CD8-positive, alpha-beta memory T cell (primary cell): Measurements from ENCODE around the gene REM2. TPM values are rescaled to one million over a fixed set of nuclear protein-coding genes. Genes with fewer than 3 reads are reported as not detected.
"Not testable (repeated sequence)": the region's sequence is repeated elsewhere in the genome, so short reads cannot be mapped to it uniquely, and the experiment has no call there.

Source experiments
- CTCF ChIA-PET: fragments of 350-600 bp; sonication (Branson Sonifier 250); formaldehyde crosslinking; loops from one replicate; lab custom pipeline; 2021; ENCODE audit warnings: antibody characterized with exemption; lab: Charles Lee
- POLR2A ChIA-PET: fragments of 350-600 bp; sonication (Branson Sonifier 250); formaldehyde crosslinking; loops from one replicate; lab custom pipeline; 2021; ENCODE audit warnings: antibody characterized with exemption; lab: Charles Lee
- DNase-seq, 5 donors: peaks; one replicate each; pipeline versions ENCODE4 v3.0.0 to v3.0.0-alpha.2; 2020 to 2022; ENCODE audit warnings: mixed read lengths in 1 of 5
- H3K27ac ChIP-seq: one replicate; pipeline ENCODE4 v1.7.0; 2013; ENCODE audit warnings: low read depth, mild to moderate bottlenecking, low read length, moderate library complexity
- H3K27me3 ChIP-seq: 2 replicates; pipeline ENCODE4 v1.7.0; 2013; ENCODE audit warnings: low read length, mild to moderate bottlenecking; ENCODE audit not compliant: insufficient read depth, poor library complexity, severe bottlenecking
- H3K36me3 ChIP-seq: 2 replicates; pipeline ENCODE4 v1.7.0; 2013; ENCODE audit warnings: mild to moderate bottlenecking, low read length, moderate library complexity; ENCODE audit not compliant: insufficient read depth
- H3K4me1 ChIP-seq: 2 replicates; pipeline ENCODE4 v1.7.0; 2013; ENCODE audit warnings: mild to moderate bottlenecking, low read length, moderate library complexity; ENCODE audit not compliant: insufficient read depth
- H3K4me3 ChIP-seq: 2 replicates; pipeline ENCODE4 v1.7.0; 2013; ENCODE audit warnings: mild to moderate bottlenecking, low read length
- H3K9me3 ChIP-seq: 2 replicates; pipeline ENCODE4 v1.7.0; 2013; ENCODE audit warnings: mild to moderate bottlenecking, low read length
- H3K27ac Mint-ChIP-seq, 8 donors: one replicate each; pipeline ENCODE4 v1.8.0; 2020 to 2021; ENCODE audit warnings: mixed read lengths in 8 of 8, mild to moderate bottlenecking in 6 of 8, inconsistent platforms in 3 of 8, moderate library complexity in 3 of 8
- H3K27me3 Mint-ChIP-seq, 2 donors: one replicate each; pipeline ENCODE4 v1.8.0; 2020 to 2021; ENCODE audit warnings: mixed read lengths in 2 of 2, mild to moderate bottlenecking in 1 of 2, moderate library complexity in 1 of 2
- H3K36me3 Mint-ChIP-seq, 3 donors: one replicate each; pipeline ENCODE4 v1.8.0; 2020 to 2021; ENCODE audit warnings: mixed read lengths in 3 of 3, inconsistent platforms in 1 of 3, mild to moderate bottlenecking in 1 of 3
- H3K4me1 Mint-ChIP-seq, 3 donors: one replicate each; pipeline ENCODE4 v1.8.0; 2020 to 2021; ENCODE audit warnings: mixed read lengths in 3 of 3, inconsistent platforms in 1 of 3, mild to moderate bottlenecking in 1 of 3
- H3K4me3 Mint-ChIP-seq, 7 donors: one replicate each; pipeline ENCODE4 v1.8.0; 2020 to 2021; ENCODE audit warnings: mixed read lengths in 7 of 7, mild to moderate bottlenecking in 6 of 7, moderate library complexity in 4 of 7, inconsistent platforms in 2 of 7
- H3K9me3 Mint-ChIP-seq, 5 donors: one replicate each; pipeline ENCODE4 v1.8.0; 2020 to 2022; ENCODE audit warnings: mixed read lengths in 5 of 5, mild to moderate bottlenecking in 3 of 5, moderate library complexity in 2 of 5, inconsistent platforms in 1 of 5
- polyA plus RNA-seq: library from polyadenylated mRNA; unstranded; fragments of 300-500 nt; fragmentation: Illumina TruSeq; gene quantifications from one replicate; pipeline ENCODE4 v1.2.3, GENCODE V29; 2021
- total RNA-seq, 2 experiments: library from RNA; stranded (reverse); gene quantifications; one replicate each; pipeline ENCODE4 v1.2.3, GENCODE V29; 2021

REM2 gene
- total and polyA plus RNA-seq, 3 experiments from 2014 or later, result 0.33 to 1.0 (median 0.33) TPM

DNA sequence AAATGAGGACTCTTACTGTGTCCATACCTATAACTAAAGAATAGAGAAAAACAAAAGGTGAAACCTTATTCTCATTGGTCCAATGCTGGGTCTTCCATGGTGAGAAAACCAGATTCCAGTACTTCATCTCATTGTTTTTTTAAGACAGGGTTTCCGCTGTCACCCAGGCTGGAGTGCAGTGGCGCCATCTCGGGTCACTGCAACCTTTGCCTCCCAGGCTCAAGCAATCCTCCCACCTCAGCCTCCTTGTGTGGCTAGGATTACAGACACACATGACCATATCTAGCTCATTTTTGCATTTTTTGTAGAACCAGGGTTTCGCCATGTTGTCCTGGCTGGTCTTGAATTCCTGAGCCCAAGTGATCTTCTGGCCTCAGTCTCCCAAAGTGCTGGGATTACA is 22.6 kb downstream of the REM2 start:
- Mint-ChIP-seq H3K4me1 (peaks cover 8 to 11% (median 10%) of the 10 kb centered on the region in 3 donors), H3K27ac (no peak overlapping the region), H3K27me3 (no peaks in the 10 kb centered on the region), H3K4me3 (no peak overlapping the region), H3K9me3 (no peaks in the 10 kb centered on the region), H3K36me3 (peaks cover 26 to 84% (median 34%) of the 10 kb centered on the region in 3 donors)
- H3K9me3 ChIP-seq, result no peaks in the 10 kb centered on the region
- POLR2A ChIA-PET, result no interaction called here
- H3K4me1 ChIP-seq, result peaks cover 4% of the 10 kb centered on the region
- no peak overlapping the region for H3K27ac ChIP-seq
- DNase-seq, result no peak
- H3K36me3 ChIP-seq, result peaks cover 63% of the 10 kb centered on the region
- no peaks in the 10 kb centered on the region for H3K27me3 ChIP-seq
- no peak overlapping the region for H3K4me3 ChIP-seq
- CTCF ChIA-PET, result interaction anchor here (0.9 to 1.1 kb wide), 3 partner anchors 24 to 83 kb away, joined by 3 to 4 read pairs (median 3); partner anchors contain the start of gene PRMT5

DNA sequence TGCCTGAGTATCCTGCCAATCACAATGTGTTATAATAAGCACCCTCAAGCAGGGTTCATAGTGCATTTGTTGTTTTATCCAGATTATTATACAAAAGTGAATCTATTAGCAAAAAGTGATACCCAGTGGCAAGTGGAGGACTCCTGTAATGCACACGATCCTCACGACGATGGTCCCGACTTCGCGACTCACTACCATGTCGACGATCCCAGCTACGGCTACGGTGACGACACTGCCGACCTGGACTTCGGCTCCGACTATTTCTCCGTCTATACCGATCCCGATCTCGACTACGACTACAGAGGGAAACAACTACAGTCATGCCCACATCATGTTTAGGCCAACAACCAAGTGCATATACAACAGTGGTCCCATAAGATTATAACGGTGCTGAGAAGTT is 23.1 kb downstream of the REM2 start:
- Mint-ChIP-seq H3K4me1 (peaks cover 7 to 12% (median 10%) of the 10 kb centered on the region in 3 donors), H3K36me3 (peaks cover 26 to 84% (median 34%) of the 10 kb centered on the region in 3 donors), H3K4me3 (no peak overlapping the region), H3K27ac (peak overlapping the region in 1 of 8 donors; percentile 25), H3K27me3 (no peaks in the 10 kb centered on the region), H3K9me3 (no peaks in the 10 kb centered on the region)
- Histone ChIP-seq H3K36me3 (peaks cover 61% of the 10 kb centered on the region), H3K4me3 (no peak overlapping the region), H3K4me1 (no peaks in the 10 kb centered on the region), H3K27me3 (no peaks in the 10 kb centered on the region), H3K27ac (no peak overlapping the region), H3K9me3 (no peaks in the 10 kb centered on the region)
- DNase-seq, result no peak
- ChIA-PET POLR2A (no interaction called here), CTCF (interaction anchor here (1.0 to 1.1 kb wide), 2 partner anchors 34 to 83 kb away, joined by 3 to 4 read pairs; no protein-coding TSS in a partner anchor)

DNA sequence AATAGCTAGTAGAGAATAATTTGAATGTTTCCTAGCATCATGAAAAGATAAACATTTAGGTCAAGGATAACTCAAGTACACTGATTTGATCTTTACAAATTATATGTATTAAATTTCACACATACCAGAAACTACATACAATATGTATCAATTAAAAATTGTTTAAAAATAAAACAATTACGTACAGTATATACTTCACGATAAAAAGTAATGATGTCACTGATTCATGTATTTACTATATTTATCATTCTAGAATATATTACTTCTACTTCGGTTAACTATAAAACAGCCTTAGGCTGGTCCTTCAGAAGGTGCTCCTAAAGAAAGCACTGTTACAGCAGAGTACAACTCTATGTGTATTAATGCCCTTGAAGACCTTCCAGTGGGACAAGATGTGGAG is 24.4 kb downstream of the REM2 start:
- ChIA-PET POLR2A (no interaction called here), CTCF (interaction anchor here (0.9 to 1.7 kb wide), 3 partner anchors 11 to 337 kb away, joined by 4 to 6 read pairs (median 4); no protein-coding TSS in a partner anchor)
- Histone ChIP-seq H3K9me3 (no peaks in the 10 kb centered on the region), H3K27me3 (no peaks in the 10 kb centered on the region), H3K36me3 (peaks cover 51% of the 10 kb centered on the region), H3K27ac (no peak overlapping the region), H3K4me3 (no peak overlapping the region), H3K4me1 (peaks cover 4% of the 10 kb centered on the region)
- H3K27ac Mint-ChIP-seq, result no peak overlapping the region
- H3K9me3 Mint-ChIP-seq, result no peaks in the 10 kb centered on the region
- DNase-seq, result no peak
- no peaks in the 10 kb centered on the region for H3K27me3 Mint-ChIP-seq
- no peak overlapping the region for H3K4me3 Mint-ChIP-seq
- H3K4me1 Mint-ChIP-seq, result peaks cover 17 to 25% (median 22%) of the 10 kb centered on the region in 3 donors
- H3K36me3 Mint-ChIP-seq, result peaks cover 26 to 82% (median 32%) of the 10 kb centered on the region in 3 donors

DNA sequence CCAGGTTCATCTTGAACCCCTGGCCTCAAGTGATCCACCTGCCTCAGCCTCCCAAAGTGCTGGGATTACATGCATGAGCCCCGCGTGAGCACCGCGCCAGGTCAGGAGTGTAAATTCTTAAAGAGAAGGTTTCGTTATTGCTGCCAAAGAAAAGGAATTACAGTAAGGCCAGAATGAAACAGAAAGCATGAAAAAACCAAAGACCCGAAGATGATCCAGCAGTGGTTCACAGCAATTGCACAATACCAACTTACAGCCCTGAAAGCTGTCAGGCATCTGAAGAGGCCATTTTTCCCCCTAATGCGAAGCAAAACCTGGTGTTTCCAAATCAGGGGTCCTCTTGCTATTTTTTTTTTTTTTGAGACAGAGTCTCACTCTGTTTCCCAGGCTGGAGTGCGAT is 25.6 kb downstream of the REM2 start:
- no peak overlapping the region for H3K27ac ChIP-seq
- H3K4me1 ChIP-seq, result peaks cover 6% of the 10 kb centered on the region
- no peaks in the 10 kb centered on the region for H3K9me3 Mint-ChIP-seq
- ChIA-PET CTCF (no interaction called here), POLR2A (no interaction called here)
- no peaks in the 10 kb centered on the region for H3K9me3 ChIP-seq
- H3K36me3 Mint-ChIP-seq, result peaks cover 26 to 76% (median 33%) of the 10 kb centered on the region in 3 donors
- no peak for DNase-seq
- no peak overlapping the region for H3K4me3 Mint-ChIP-seq
- no peak overlapping the region for H3K4me3 ChIP-seq
- no peak overlapping the region for H3K27ac Mint-ChIP-seq
- H3K27me3 ChIP-seq, result no peaks in the 10 kb centered on the region
- H3K27me3 Mint-ChIP-seq, result no peaks in the 10 kb centered on the region
- H3K4me1 Mint-ChIP-seq, result peaks cover 19 to 32% (median 25%) of the 10 kb centered on the region in 3 donors
- H3K36me3 ChIP-seq, result peaks cover 43% of the 10 kb centered on the region

DNA sequence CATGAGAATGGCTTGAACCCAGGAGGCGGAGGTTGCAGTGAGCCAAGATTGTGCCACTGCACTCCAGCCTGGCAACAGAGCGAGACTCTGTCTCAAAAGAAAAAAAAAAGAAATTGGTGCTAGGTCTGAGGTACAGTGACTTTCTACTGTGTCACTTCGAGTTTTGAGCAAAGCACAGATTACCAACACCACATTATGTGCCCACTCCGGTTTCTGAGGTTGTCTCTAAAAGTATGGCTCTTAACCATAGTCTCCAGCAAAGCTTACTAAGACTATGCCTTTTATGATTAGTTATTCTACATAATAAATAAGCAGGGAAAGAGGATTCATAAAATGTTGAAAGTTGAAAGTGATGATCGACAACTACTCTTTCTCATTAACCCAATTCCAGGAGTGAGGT is 27.9 kb downstream of the REM2 start:
- Mint-ChIP-seq H3K36me3 (peaks cover 12 to 63% (median 18%) of the 10 kb centered on the region in 3 donors), H3K4me3 (no peak overlapping the region), H3K9me3 (no peaks in the 10 kb centered on the region), H3K27me3 (no peaks in the 10 kb centered on the region), H3K4me1 (peaks cover 21 to 46% (median 30%) of the 10 kb centered on the region in 3 donors), H3K27ac (peak overlapping the region in 1 of 8 donors; percentile 45)
- no peak for DNase-seq
- Histone ChIP-seq H3K27ac (no peak overlapping the region), H3K36me3 (peaks cover 20% of the 10 kb centered on the region), H3K4me3 (no peak overlapping the region), H3K4me1 (peaks cover 8% of the 10 kb centered on the region), H3K27me3 (no peaks in the 10 kb centered on the region), H3K9me3 (no peaks in the 10 kb centered on the region)
- CTCF ChIA-PET, result interaction anchor here (0.8 kb wide), 1 partner anchor 9 kb away, joined by 3 read pairs; no protein-coding TSS in a partner anchor
- POLR2A ChIA-PET, result interaction anchor here (0.6 kb wide), 1 partner anchor 38 kb away, joined by 3 read pairs; no protein-coding TSS in a partner anchor

DNA sequence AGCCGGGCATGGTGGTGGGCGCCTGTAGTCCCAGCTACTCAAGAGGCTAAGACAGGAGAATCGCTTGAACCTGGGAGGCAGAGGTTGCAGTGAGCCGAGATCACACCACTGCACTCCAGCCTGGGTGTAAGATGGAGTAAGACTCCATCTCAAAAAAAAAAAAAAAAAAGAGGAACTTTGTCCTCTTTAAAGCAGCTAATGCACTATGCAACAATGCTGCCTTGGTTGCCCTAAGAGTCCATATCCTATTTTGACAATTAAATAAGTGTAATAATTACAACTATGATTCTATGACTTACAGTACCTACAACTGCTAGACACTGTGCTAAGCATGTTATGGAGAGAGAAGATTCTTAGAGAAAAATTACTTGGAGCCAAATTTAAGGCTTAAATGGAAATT is 31.8 kb downstream of the REM2 start:
- H3K9me3 Mint-ChIP-seq, H3K9me3 ChIP-seq, H3K27me3 ChIP-seq, H3K36me3 ChIP-seq, POLR2A ChIA-PET, DNase-seq, H3K27me3 Mint-ChIP-seq, H3K27ac ChIP-seq, H3K4me3 ChIP-seq: not testable (repeated sequence)
- Mint-ChIP-seq H3K4me3 (peak overlapping the region in 1 of 7 donors; percentile 49), H3K27ac (peak overlapping the region in 2 of 8 donors; percentile 50 to 54), H3K36me3 (peaks cover 0 to 55% (median 4%) of the 10 kb centered on the region in 3 donors), H3K4me1 (peaks cover 46 to 73% (median 60%) of the 10 kb centered on the region in 3 donors)
- H3K4me1 ChIP-seq, result peaks cover 31% of the 10 kb centered on the region
- CTCF ChIA-PET, result interaction anchor here (1.0 kb wide), 1 partner anchor 92 kb away, joined by 4 read pairs; no protein-coding TSS in a partner anchor

DNA sequence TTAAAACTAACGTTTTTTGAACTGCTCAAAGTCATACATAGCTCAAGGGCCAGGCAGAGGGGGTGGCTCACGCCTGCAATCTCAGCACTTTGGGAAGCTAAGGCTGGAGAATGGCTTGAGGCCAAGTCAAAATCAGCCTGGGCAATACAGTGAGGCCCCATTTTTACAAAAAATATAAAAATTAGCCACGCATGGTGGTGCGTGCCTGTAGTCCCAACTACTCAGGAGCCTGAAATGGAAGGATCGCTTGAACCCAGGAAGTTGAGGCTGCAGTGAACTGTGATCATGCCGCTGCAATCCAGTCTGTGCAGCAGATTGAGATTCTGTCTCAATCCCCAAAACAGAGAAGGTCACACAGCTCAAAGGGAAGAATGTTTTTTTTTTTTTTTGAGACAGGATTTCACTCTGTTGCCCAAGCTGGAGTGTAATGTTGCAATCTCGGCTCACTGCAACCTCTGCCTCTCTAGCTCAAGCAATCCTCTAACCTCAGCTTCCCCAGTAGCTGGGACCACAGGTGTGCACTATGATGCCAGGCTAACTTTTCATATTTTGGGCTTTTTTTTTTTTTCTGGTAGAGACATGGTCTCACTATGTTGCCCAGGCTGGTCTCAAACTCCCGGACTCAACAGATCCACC is 33.0 kb downstream of the REM2 start:
- POLR2A ChIA-PET, result no interaction called here
- H3K4me1 ChIP-seq, result peaks cover 35% of the 10 kb centered on the region
- H3K27ac ChIP-seq, result no peak overlapping the region
- DNase-seq, result no peak
- CTCF ChIA-PET, result interaction anchor here (0.6 to 1.6 kb wide), 4 partner anchors 15 to 153 kb away, joined by 3 to 5 read pairs (median 3); no protein-coding TSS in a partner anchor
- peaks cover 10% of the 10 kb centered on the region for H3K36me3 ChIP-seq
- no peak overlapping the region for H3K4me3 ChIP-seq
- Mint-ChIP-seq H3K27ac (peak overlapping the region in 4 of 8 donors; percentile 67 to 100 (median 76)), H3K4me3 (peak overlapping the region in 5 of 7 donors; percentile 3 to 92 (median 12)), H3K27me3 (peaks cover 0 to 7% of the 10 kb centered on the region in 2 donors), H3K9me3 (peaks cover 0 to 3% (median 0%) of the 10 kb centered on the region in 5 donors), H3K4me1 (peaks cover 49 to 77% (median 64%) of the 10 kb centered on the region in 3 donors), H3K36me3 (peaks cover 0 to 54% (median 4%) of the 10 kb centered on the region in 3 donors)
- H3K27me3 ChIP-seq, result no peaks in the 10 kb centered on the region
- H3K9me3 ChIP-seq, result no peaks in the 10 kb centered on the region
